Right atrium auricular region (tissue), 2 donors: ENCODE results near the gene KLHL40. TPM values are rescaled to one million over a fixed set of nuclear protein-coding genes. Genes with fewer than 3 reads are reported as not detected.

Source experiments
- DNase-seq: peaks from one replicate; pipeline ENCODE4 v3.0.0-alpha.2; 2019; ENCODE audit warnings: low spot score
- H3K27ac ChIP-seq, 2 donors: fragments of 200-600 bp; sonication (generic); 1 replicate in 1 of 2; 2 replicates in 1 of 2; pipeline ENCODE4 v1.5.1; 2016 to 2019
- H3K27me3 ChIP-seq, 2 donors: fragments of 200-600 bp; sonication (generic); one replicate each; pipeline versions ENCODE4 v1.5.1 to v1.6.0; 2017 to 2019
- H3K36me3 ChIP-seq: fragments of 200-600 bp; sonication (generic); one replicate; pipeline ENCODE4 v1.5.1; 2016
- H3K4me1 ChIP-seq, 2 donors: fragments of 200-600 bp; sonication (generic); one replicate each; pipeline versions ENCODE4 v1.5.1 to v1.6.0; 2017 to 2019
- H3K4me3 ChIP-seq, 2 donors: fragments of 200-600 bp; sonication (generic); 1 replicate in 1 of 2; 2 replicates in 1 of 2; pipeline ENCODE4 v1.5.1; 2017 to 2019; ENCODE audit warnings: mild to moderate bottlenecking in 1 of 2, moderate library complexity in 1 of 2
- H3K9me3 ChIP-seq, 2 donors: fragments of 200-600 bp; sonication (generic); one replicate each; pipeline ENCODE4 v1.5.1; 2019
- total RNA-seq, 2 donors: library from RNA; depleted of rRNA; stranded (reverse); fragments of >200 nt; gene quantifications; one replicate each; pipeline ENCODE4 v1.1.0, GENCODE V29; 2016
- TF ChIP-seq, protein P1 (sequence below), 2 donors: fragments of 200-600 bp; sonication (generic); IDR thresholded peaks; one replicate each; pipeline ENCODE4 v1.5.1; 2019; ENCODE audit warnings: antibody characterized with exemption in 2 of 2

KLHL40 gene
- total RNA-seq, 2 donors from 2014 or later: 0.15 to 0.63 TPM

DNA sequence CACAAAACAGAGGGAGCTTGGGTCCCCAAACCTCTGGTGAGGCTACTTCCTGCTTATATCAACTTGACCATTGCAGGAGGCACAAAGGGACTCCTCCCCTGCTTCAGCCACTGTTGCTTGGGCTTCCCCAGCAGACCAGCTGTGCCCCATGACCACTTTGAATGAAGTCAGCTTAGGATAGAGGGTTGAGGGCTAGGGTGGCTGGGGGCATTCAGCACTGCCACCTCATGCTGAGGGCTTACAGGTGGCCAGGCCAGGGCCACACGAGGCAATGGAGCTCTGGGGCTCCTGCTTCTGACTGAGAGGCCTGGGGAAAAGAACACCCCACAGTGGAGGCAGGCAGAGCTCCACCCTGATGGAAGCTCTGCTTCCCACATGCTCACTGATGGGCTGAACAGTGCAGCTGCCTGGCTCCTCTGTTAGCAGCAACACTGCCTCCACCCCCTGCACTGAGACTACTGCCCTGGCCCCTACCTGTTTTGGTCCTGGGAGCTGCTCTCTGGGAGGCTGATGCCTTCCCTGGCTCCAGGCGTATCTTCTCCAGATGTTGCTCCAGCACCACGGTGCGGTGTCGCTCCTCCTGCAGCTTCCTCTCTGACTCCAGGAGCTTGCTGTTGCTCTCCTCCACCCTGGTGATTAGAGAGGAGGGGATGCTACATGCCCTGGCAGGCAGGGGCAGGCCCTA is 27.5 kb downstream of the KLHL40 start:
- no peak for DNase-seq
- Histone ChIP-seq H3K36me3 (no peaks in the 10 kb centered on the region), H3K27ac (no peak overlapping the region), H3K4me1 (no peaks in the 10 kb centered on the region), H3K27me3 (no peaks in the 10 kb centered on the region), H3K9me3 (no peaks in the 10 kb centered on the region), H3K4me3 (no peak overlapping the region)
- TF ChIP-seq, protein P1, sequence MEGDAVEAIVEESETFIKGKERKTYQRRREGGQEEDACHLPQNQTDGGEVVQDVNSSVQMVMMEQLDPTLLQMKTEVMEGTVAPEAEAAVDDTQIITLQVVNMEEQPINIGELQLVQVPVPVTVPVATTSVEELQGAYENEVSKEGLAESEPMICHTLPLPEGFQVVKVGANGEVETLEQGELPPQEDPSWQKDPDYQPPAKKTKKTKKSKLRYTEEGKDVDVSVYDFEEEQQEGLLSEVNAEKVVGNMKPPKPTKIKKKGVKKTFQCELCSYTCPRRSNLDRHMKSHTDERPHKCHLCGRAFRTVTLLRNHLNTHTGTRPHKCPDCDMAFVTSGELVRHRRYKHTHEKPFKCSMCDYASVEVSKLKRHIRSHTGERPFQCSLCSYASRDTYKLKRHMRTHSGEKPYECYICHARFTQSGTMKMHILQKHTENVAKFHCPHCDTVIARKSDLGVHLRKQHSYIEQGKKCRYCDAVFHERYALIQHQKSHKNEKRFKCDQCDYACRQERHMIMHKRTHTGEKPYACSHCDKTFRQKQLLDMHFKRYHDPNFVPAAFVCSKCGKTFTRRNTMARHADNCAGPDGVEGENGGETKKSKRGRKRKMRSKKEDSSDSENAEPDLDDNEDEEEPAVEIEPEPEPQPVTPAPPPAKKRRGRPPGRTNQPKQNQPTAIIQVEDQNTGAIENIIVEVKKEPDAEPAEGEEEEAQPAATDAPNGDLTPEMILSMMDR (IDR thresholded peaks at IDR 0.05): no peak

- TF ChIP-seq, protein P1 (IDR thresholded peaks at IDR 0.05): no peak
- Histone ChIP-seq H3K4me3 (no peak overlapping the region), H3K9me3 (no peaks in the 10 kb centered on the region), H3K27me3 (no peaks in the 10 kb centered on the region), H3K36me3 (no peaks in the 10 kb centered on the region), H3K4me1 (no peaks in the 10 kb centered on the region), H3K27ac (peak overlapping the region in 1 of 2 donors; percentile 6)
- peak; percentile 28 for DNase-seq
These were observed 28.4 kb downstream of the KLHL40 start for GRCh38 chr3:42713747-42714146.

DNA sequence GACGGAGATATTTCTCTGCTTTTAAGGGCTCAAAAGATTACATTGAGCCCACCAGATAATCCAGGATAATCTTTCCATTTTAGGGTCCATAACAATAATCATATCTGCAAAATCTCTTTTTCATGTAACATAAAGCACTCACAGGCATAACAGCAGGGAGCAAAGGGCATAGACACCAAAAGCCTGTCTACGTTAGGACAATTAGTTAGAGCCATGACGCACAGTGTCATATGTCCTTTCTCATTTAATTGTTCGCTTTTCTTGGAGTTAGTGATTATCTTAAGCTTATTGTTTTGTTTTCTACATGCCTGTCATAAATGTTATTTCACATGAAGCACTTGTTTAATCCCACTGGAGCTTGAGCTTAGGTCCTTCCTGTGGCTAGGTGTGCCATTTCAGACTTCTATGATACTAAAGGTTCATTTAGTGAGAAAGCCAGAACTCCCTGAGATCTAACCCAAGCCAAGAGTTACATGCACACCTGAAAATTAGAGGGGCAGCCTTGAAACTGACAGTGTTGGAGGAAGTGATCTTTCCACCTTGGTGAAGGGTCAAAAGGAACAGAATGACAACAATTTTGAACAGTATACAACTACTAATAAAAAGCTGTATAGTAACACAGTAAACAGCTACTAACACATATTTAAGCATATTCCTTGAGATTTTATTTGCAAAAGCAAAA is 29.0 kb downstream of the KLHL40 start:
- TF ChIP-seq, protein P1 (IDR thresholded peaks at IDR 0.05): no peak
- Histone ChIP-seq H3K27ac (peak overlapping the region in 1 of 2 donors; percentile 6), H3K4me3 (no peak overlapping the region), H3K4me1 (no peaks in the 10 kb centered on the region), H3K9me3 (no peaks in the 10 kb centered on the region), H3K36me3 (no peaks in the 10 kb centered on the region), H3K27me3 (no peaks in the 10 kb centered on the region)
- no peak for DNase-seq

GRCh38 chr3:42717306-42717705 is 32.0 kb downstream of the KLHL40 start:
- Histone ChIP-seq H3K4me3 (no peak overlapping the region), H3K27me3 (no peaks in the 10 kb centered on the region), H3K9me3 (no peaks in the 10 kb centered on the region), H3K27ac (peak overlapping the region; percentile 82 to 86), H3K4me1 (no peaks in the 10 kb centered on the region), H3K36me3 (no peaks in the 10 kb centered on the region)
- DNase-seq: no peak
- TF ChIP-seq, protein P1 (IDR thresholded peaks at IDR 0.05): no peak

GRCh38 chr3:42718338-42718737 is 33.0 kb downstream of the KLHL40 start:
- TF ChIP-seq, protein P1 (IDR thresholded peaks at IDR 0.05): no peak
- peak; percentile 50 for DNase-seq
- no peaks in the 10 kb centered on the region for H3K36me3 ChIP-seq
- H3K27me3 ChIP-seq: no peaks in the 10 kb centered on the region
- peak overlapping the region in 1 of 2 donors; percentile 18 for H3K4me3 ChIP-seq
- no peaks in the 10 kb centered on the region for H3K9me3 ChIP-seq
- H3K27ac ChIP-seq: peak overlapping the region; percentile 82 to 86
- no peaks in the 10 kb centered on the region for H3K4me1 ChIP-seq
